Hematopoietic multipotent progenitor cell treated with erythropoietin and hydrocortisone succinate and interleukin-3 and kit ligand, for 4 days (in vitro differentiated cells): Measurements from ENCODE around the gene PSMD1.
"Not testable (repeated sequence)": the region's sequence is repeated elsewhere in the genome, so short reads cannot be mapped to it uniquely, and the experiment has no call there.

Source experiments
- DNase-seq: peaks from one replicate; pipeline ENCODE4 v3.0.0-alpha.2; 2015

PSMD1 gene

DNA sequence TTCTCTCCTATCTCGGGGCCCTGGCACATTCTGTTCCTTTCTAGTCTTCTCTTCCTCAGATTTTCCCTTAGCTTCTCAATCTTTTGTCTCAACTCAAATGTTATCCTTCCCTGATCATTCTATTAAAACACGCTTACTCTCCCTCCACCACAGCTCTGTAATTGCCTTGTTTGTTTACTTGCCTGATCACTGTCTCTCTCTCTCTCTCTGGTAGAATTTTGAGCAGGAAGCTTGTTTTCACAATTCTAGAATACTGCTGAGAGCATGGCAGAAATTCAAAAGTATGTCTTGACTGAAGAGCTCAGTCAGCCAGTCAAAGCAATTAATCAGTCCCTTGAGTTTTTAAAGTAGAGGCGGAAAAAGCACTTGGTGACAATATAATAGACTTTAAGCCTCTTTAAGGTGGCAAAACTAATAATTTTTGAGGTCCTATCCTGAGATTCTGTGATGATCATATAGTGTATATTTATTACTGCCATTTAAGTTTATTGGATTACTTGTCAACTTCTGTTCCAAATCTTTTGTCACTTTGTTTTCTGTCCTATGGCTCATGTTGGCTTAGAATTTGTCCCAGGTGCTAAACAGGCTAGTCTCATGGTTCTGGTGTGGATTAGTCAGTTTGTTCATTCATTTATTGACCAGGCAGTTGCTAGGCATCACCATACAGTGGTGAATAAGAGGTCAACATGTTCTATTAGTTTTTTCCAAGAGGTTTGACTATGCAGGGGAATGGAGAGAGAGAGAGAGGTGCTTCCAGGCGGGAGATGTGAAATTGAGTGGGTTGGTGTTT, 2.3 kb downstream of the PSMD1 start:
- no peak for DNase-seq

GRCh38 chr2:231059756-231060155, 3.1 kb downstream of the PSMD1 start:
- no peak for DNase-seq

DNA sequence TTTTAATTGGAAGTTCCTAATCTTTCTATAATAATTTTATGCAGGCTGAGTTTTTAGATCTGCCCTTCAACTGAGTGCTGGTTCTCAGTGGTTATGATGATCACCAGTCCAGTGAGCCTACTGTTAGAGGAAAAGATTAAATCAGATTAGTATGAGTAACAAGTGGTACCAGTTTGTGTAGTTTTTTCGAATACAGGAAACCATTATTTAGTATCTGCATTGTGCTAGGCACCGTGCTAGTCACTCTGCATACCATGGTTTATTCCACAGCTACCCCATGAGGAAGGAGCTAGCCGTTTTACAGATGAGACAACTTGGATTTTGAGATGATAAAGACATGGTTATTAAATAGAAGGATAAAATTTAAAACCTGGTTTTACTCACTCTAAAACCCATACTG, 6.1 kb downstream of the PSMD1 start:
- no peak for DNase-seq

GRCh38 chr2:231063347-231063746, 6.7 kb downstream of the PSMD1 start:
- DNase-seq = peak; percentile 40

DNA sequence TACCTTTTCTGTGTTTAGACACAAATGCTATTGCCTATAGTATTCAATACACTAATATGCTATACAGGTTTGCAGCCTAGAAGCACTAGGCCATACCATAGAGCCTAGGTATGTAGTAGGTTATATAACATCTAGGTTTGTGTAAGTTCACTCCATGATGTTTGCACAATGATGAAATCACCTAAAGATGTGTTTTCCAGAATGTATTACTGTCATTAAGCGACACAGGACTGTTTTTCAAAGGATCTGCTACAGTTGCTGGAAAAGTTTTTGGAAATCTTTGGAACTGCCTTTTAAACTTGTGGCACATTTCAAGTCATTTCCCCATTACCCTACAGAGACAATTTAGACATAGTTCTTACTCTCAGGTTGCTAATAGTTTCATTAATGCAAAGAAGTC, 9.3 kb downstream of the PSMD1 start:
- no peak for DNase-seq

GRCh38 chr2:231067531-231067930, 10.9 kb downstream of the PSMD1 start:
- DNase-seq = not testable (repeated sequence)

DNA sequence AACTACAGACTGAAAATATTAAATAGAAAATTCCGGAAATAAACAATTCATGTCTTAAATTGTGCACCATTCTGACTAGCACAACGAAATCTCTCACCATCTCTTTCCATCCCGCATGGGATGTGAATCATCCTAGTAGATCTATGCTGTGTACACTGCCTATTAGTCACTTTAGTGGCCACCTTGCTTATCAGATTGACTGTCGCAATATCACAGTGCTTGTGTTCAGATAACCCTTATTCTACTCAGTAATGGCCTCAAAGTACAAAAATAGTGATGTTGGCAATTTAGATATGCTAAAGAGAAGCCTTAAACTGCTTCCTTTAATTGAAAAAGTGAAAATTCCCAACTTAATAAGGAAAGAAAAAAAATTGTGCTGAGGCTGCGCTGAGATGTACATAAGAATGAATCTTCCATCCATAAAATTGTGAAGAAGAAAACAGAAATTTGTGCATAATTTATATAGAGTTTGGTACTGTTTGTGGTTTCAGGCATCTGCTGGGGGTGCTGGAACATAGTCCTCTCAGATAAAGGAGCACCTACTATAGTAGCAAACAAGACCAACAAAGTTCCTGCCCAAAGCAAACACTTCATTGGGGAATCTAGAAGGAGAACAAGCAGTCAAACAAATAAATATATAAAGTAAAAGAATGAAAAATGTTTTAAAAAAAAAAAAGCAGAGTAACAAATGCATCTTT, 12.0 kb downstream of the PSMD1 start:
- DNase-seq = peak; percentile 77

- DNase-seq = peak; percentile 22
Observed at GRCh38 chr2:231069379-231070054, 12.8 kb downstream of the PSMD1 start.

DNA sequence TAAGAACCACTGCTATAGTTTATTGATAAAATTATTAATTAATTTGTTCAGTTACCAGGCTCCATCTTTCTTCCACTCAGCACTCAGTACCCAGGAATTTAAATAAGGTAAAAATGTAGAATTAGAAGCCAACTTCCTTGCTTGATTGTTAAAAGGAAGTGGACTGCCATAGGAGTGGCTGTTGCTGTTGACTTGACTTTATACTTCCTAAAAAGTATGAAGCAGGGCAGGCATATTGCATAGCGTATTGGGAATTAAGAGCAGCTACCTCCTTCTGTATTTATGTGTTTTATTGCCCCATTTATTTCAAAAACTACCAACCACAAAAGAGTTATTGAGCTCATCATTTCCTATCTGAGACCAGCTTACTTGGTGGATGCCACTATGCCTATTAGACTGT, 27.9 kb downstream of the PSMD1 start:
- DNase-seq = no peak

GRCh38 chr2:231088754-231089153, 32.1 kb downstream of the PSMD1 start:
- DNase-seq = no peak

- no peak for DNase-seq
Observed at GRCh38 chr2:231093933-231094332, 37.3 kb downstream of the PSMD1 start.

GRCh38 chr2:231094736-231095346, 38.2 kb downstream of the PSMD1 start:
- peak; percentile 33 for DNase-seq

DNA sequence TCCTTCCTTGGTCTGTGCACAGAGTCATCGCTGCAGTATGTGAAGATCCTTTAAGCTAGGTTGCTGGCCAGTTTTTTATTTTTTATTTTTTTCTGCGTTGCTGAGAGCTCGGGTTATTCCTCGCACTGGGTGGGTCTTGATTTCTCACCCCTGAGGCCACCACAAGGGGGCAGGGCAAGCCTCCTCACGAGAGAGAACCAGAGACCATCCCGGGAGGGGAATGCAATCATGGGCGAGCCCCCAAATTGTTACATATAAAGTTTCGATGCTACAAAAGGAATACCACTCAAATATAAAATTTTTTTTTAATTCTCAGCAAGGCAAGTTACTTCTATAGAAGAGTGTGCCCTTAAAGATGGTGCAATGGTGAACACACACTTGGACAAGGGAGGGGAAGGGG, 43.3 kb downstream of the PSMD1 start:
- peak; percentile 9 for DNase-seq

DNA sequence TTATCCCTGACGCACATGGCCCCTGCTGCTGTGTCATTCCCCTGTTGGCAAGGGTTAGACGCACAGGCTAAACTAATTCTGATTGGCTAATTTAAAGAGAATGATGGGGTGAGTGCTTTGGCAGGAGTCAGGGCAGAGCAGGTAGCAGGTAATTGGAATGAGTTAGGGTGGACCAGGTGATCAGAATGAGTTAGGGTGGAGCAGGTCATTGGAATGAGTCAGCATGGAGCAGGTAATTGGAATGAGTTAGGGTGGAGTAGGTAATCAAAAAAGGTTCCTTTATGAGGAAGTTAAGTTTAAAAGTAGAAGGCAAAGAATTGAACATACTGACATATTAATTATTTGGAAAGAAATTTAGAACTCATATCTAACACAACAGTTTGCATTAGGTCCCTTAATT, 43.7 kb downstream of the PSMD1 start:
- not testable (repeated sequence) for DNase-seq

GRCh38 chr2:231100990-231101389, 44.3 kb downstream of the PSMD1 start:
- no peak for DNase-seq

DNA sequence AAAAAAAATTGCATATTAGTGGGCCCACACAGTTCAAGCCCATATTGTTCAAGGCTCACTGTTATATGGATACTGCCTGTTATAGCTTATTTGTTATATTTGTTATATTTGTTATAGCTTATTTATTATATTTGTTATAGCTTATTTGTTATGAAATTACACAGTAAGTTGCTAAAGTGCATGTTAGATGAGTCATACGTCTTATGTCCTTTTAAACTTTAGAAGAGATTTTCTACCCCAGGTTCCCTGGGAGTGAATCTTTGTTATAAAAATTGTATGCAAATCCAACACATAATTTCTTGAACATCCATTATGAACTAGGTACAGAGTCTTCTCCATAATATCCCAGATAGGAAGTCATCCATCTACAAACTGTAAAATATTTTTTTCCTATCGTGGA, 46.1 kb downstream of the PSMD1 start:
- DNase-seq = no peak

GRCh38 chr2:231104115-231104713, 47.5 kb downstream of the PSMD1 start:
- peak; percentile 82 for DNase-seq

- DNase-seq = peak; percentile 38
Observed at GRCh38 chr2:231110551-231110950, 53.9 kb downstream of the PSMD1 start.

GRCh38 chr2:231111987-231112386, 55.3 kb downstream of the PSMD1 start:
- DNase-seq = no peak

GRCh38 chr2:231113489-231113888, 56.8 kb downstream of the PSMD1 start:
- DNase-seq = no peak

DNA sequence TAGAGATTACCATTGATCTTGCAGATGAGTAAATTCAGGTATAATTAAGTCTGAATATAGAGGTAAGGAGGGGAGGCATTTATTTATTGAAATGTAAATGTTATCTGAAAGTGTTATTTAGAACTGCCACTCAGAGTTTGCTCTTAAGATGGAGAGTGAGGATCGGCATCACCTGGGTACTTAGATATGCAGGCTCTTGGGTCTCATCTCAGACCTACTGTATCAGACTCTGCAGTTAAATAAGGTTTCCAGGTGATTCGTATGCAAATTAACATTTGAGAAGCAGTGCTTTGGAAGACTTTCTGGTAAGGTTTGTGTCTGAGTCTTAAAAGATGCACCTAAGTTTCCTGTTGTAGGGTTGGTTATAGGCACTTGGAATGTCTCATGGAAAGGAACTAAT, 59.0 kb downstream of the PSMD1 start:
- DNase-seq = no peak

- DNase-seq = no peak
Observed at GRCh38 chr2:231117148-231117547, 60.5 kb downstream of the PSMD1 start.
